Choroid plexus epithelial cell (primary cell): ENCODE measurements around the gene NT5M.

Experiments
- DNase-seq: peaks from one replicate; pipeline ENCODE4 v3.0.0-alpha.2; 2010; ENCODE audit warnings: low read depth
- H3K4me3 ChIP-seq: 2 replicates; pipeline ENCODE4 v1.5.1; 2011; ENCODE audit warnings: low read depth, mild to moderate bottlenecking, control low read depth, low read length, moderate library complexity
- TF ChIP-seq, protein P1 (sequence below): conservative IDR thresholded peaks from 2 replicates; pipeline ENCODE4 v1.5.1; 2011; ENCODE audit warnings: low read depth, mild to moderate bottlenecking, control low read depth, inconsistent platforms, low read length, moderate library complexity

The NT5M gene

DNA sequence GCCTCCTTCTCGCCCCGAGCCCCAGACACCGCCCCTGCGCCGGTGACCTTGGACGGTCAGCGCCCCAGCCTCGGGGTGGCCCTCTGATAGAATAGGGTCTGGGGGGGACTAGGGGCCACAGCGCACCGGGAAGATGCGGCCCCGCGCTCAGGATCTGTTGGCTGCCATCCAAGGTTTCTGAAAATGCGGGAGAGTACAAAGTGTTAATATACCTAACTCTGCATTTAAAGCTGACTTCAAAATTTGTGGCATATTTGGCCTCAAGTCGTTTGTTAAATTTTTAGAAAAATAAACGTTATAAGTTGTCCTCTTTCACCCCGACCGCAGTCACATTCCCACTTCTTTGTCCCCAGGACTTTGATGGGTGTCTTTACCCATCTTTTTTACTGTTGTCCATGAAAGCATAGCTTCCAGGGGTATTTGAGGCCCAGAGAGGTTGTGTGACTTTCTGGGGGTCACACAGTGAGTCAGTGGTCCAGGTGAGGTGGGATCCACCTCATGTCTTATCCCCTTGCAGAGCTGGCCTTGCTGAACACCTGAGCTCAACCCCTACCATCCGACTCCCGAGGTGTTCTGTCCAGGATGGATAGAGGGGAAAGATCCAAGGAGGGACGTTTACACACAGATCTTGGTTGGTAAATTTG is 796 bp downstream of the NT5M start:
- DNase-seq, result no peak
- peak overlapping the region; percentile 58 for H3K4me3 ChIP-seq
- TF ChIP-seq, protein P1, sequence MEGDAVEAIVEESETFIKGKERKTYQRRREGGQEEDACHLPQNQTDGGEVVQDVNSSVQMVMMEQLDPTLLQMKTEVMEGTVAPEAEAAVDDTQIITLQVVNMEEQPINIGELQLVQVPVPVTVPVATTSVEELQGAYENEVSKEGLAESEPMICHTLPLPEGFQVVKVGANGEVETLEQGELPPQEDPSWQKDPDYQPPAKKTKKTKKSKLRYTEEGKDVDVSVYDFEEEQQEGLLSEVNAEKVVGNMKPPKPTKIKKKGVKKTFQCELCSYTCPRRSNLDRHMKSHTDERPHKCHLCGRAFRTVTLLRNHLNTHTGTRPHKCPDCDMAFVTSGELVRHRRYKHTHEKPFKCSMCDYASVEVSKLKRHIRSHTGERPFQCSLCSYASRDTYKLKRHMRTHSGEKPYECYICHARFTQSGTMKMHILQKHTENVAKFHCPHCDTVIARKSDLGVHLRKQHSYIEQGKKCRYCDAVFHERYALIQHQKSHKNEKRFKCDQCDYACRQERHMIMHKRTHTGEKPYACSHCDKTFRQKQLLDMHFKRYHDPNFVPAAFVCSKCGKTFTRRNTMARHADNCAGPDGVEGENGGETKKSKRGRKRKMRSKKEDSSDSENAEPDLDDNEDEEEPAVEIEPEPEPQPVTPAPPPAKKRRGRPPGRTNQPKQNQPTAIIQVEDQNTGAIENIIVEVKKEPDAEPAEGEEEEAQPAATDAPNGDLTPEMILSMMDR, result no peak

DNA sequence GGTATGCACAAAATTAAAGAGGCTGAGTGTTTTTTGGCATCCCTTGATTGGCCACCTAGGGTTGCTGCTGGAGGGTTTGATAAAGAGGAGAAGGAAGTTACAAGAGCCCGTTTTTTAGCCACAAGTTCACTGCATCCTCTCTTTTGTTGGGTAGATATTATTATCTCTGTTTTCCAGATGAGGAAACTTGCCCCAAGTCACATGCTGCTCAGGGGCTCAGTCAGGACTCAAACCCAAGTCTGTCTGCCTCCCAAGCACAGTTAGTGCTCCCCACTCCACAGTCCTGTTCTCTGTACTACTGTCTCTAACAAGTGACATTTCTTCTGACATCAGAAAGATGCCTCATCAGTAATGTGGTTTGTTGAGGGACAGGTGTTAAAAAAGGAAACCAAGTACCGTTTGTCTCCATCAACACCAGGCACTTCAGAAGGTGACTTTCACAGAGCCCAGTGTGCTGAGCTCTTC is 1.4 kb downstream of the NT5M start:
- DNase-seq, result no peak
- H3K4me3 ChIP-seq, result no peak overlapping the region

DNA sequence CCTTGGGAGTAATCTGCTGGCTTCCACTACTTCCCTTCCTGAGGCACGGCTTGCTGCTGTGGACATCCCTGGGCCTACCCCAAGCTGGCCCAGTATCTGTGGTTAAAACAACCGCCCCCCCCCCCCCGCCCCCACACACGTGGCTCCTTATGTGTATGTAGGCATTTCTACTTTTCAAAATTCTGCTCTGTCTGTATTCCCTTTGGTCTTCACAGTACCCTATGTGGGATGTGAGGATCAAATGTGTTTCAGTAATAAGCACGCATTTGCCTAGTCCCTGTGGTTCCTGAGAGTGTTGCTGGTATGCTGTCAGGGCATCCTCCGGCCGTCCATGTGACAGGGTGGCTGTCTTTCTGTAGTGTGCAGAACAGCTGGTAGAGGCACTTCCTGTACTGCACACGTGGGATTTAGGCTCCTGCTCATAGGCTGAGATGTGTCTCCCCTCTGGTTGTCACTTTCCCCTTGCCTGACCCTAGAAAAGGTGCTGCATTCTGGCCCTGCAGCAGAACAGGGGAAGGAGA is 2.2 kb downstream of the NT5M start:
- H3K4me3 ChIP-seq, result no peak overlapping the region
- DNase-seq, result peak; percentile 23
- TF ChIP-seq, protein P1, result no peak

More for the DNA sequence above, 1.4 kb downstream of the NT5M start:
- TF ChIP-seq, protein P1, result no peak

DNA sequence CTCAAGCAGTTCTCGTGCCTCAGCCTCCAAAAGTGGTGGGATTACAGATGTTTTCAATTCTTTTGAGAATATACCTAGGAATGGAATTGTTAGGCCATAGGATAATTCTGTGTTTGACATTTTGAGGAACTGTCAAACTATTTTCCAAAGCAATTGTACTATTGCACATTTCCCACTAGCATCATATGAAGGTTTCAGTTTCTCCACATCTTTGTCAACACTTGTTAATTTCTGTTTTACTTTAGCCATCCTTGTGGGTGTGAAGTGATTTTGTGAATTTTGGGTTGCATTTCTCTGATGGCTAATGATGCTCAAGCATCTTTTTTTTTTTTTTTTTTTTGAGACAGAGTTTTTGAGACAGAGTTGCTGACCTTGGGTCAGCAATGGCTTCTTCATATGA is 6.2 kb downstream of the NT5M start:
- DNase-seq, result no peak
- TF ChIP-seq, protein P1, result no peak
- H3K4me3 ChIP-seq, result no peak overlapping the region

DNA sequence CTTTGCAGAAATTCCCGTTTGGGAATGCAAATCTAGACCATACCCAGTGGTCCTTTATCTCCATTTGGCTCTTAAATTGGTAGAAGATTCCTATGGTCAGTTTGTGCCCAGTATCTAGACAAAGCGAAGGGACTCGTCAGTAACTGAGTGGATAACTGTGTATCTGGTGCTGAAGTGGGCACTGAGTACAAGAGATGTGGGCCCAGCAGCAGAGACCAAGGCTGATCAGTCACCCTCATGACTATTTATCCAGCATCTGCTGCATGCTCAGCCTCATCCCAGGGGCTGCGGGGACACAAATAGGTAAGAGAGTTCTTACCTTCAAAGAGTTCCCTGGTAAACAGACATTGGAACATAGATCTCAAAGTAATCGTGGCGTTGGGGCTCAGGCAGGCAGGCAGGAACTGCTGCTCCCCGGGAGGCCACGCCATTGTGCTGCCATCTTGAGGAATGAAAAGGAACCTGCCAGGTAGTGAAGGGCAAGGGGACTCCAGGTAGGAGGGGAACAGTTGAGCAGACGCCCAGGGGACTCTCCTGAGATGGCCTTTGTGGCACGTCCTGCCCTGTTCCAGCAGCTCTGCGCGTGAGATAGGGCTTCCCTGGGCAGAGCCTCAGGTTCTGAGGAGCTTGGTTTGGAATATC is 10.3 kb downstream of the NT5M start:
- H3K4me3 ChIP-seq, result no peak overlapping the region
- peak; percentile 31 for DNase-seq
- TF ChIP-seq, protein P1, result peak; percentile 53

DNA sequence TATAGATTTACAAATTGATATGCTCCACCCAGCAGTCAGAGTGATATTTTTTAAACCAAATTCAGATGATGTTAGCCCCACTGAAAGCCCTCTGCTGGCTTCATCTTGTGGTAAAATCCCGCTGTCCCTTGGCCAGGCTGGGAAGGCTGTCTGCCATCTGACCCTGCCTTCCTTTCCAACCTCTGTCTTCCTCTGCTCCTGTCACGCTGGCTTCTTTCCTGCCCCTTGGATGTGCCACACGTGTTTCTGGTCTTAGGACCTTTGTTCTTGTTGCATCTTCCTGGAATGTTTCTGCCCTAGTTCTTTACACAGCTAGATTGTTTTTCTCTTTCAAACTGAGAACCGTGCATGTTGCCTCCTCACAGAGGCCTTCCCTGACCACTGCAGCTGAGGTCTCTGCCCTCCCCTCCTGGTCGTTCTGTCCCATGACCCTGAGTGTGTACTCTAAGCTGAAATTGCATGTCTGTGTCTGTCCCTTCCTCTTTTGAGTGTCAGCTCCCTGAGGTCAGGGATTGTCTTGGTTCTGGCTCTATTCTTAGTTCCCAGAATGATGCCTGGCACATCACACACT is 11.4 kb downstream of the NT5M start:
- TF ChIP-seq, protein P1, result no peak
- no peak overlapping the region for H3K4me3 ChIP-seq
- no peak for DNase-seq
